Loucy (cell line): Measurements from ENCODE around the gene PTGDR2.

Experiments used
- H2AFZ ChIP-seq: fragments of 200-600 bp; sonication (generic); 2 replicates; pipeline ENCODE4 v1.6.0; 2016; ENCODE audit warnings: antibody characterized with exemption, mild to moderate bottlenecking, low read length, moderate library complexity
- H3F3A ChIP-seq: fragments of 200-600 bp; 2 replicates; pipeline ENCODE4 v1.6.0; 2016; ENCODE audit warnings: antibody characterized with exemption, low read depth, mild to moderate bottlenecking
- H3K27me3 ChIP-seq: fragments of 200-600 bp; sonication (generic); 2 replicates; pipeline ENCODE4 v1.6.1; 2014; ENCODE audit warnings: low read length, mild to moderate bottlenecking; ENCODE audit not compliant: insufficient read depth, poor library complexity, severe bottlenecking
- H3K36me3 ChIP-seq: fragments of 200-600 bp; sonication (generic); 2 replicates; pipeline ENCODE4 v1.6.1; 2016; ENCODE audit warnings: low read length; ENCODE audit not compliant: insufficient read depth
- H3K4me1 ChIP-seq: fragments of 200-600 bp; sonication (generic); 2 replicates; pipeline ENCODE4 v1.5.1; 2014; ENCODE audit warnings: low read length, mild to moderate bottlenecking; ENCODE audit not compliant: insufficient read depth, poor library complexity, severe bottlenecking
- H3K4me2 ChIP-seq: fragments of 200-600 bp; sonication (generic); 2 replicates; pipeline ENCODE4 v1.6.0; 2014; ENCODE audit warnings: antibody characterized with exemption, low read length, low read depth, mild to moderate bottlenecking; ENCODE audit not compliant: poor library complexity, severe bottlenecking
- H3K4me3 ChIP-seq: fragments of 200-600 bp; sonication (generic); 2 replicates; pipeline ENCODE4 v1.5.1; 2014; ENCODE audit warnings: low read length, mild to moderate bottlenecking, mixed read lengths; ENCODE audit not compliant: poor library complexity, severe bottlenecking
- H3K79me2 ChIP-seq: fragments of 200-600 bp; sonication (generic); 2 replicates; pipeline ENCODE4 v1.6.1; 2014; ENCODE audit warnings: low read length; ENCODE audit not compliant: insufficient read depth
- H3K9ac ChIP-seq: fragments of 200-600 bp; sonication (generic); 2 replicates; pipeline ENCODE4 v1.6.0; 2014; ENCODE audit warnings: mild to moderate bottlenecking, low read depth, low read length, moderate library complexity; ENCODE audit not compliant: poor library complexity, severe bottlenecking
- H3K9me2 ChIP-seq: fragments of 200-600 bp; sonication (generic); replicated peaks from 2 replicates; pipeline ENCODE4 v1.6.1; 2016; ENCODE audit warnings: low read depth, low read length, mixed read lengths
- H3K9me3 ChIP-seq: fragments of 200-600 bp; sonication (generic); 2 replicates; pipeline ENCODE4 v1.6.1; 2014; ENCODE audit warnings: mild to moderate bottlenecking, antibody characterized with exemption, low read length, low read depth; ENCODE audit not compliant: insufficient read depth
- H4K20me1 ChIP-seq: fragments of 200-600 bp; sonication (generic); 2 replicates; pipeline ENCODE4 v1.6.0; 2014; ENCODE audit warnings: antibody characterized with exemption, low read length, mild to moderate bottlenecking; ENCODE audit not compliant: insufficient read depth, poor library complexity, severe bottlenecking
- CTCF ChIP-seq: fragments of 200-600 bp; sonication (generic); conservative IDR thresholded peaks from 2 replicates; pipeline ENCODE4 v1.5.1; 2014; ENCODE audit warnings: mild to moderate bottlenecking, antibody characterized with exemption, low read length
- EZH2phosphoT487 ChIP-seq: fragments of 200-600 bp; IDR thresholded peaks from 2 replicates; pipeline ENCODE4 v1.6.1; 2018; ENCODE audit warnings: antibody characterized with exemption, mild to moderate bottlenecking, moderate library complexity, borderline replicate concordance

Gene PTGDR2

GRCh38 chr11:60866911-60867870 is 11.4 kb upstream of the PTGDR2 start, which contains the start of gene ZP1:
Gene ZP1 (plus strand): TSS chr11:60867542. CDS start chr11:60867562, 20 bp downstream.
- Histone ChIP-seq H3K79me2 (no peaks in the 10 kb centered on the region), H3K4me2 (peak within 1 kb of the TSS; percentile 52), H2AFZ (no peak within 1 kb of the TSS), H3K4me3 (no peak within 1 kb of the TSS), H3K9me3 (no peaks in the 10 kb centered on the region), H3K9ac (peak within 1 kb of the TSS; percentile 30), H4K20me1 (no peaks in the 10 kb centered on the region), H3K27me3 (no peaks in the 10 kb centered on the region), H3K9me2 (no peaks in the 10 kb centered on the region), H3K4me1 (peaks cover 72% of the 10 kb centered on the region), H3K36me3 (no peaks in the 10 kb centered on the region), H3F3A (peaks cover 7% of the 10 kb centered on the region; the same call in 1 of the 2 replicates)
- no peak for TF ChIP-seq CTCF
- TF ChIP-seq EZH2phosphoT487, result no peak

GRCh38 chr11:60864856-60865513 is 9.2 kb upstream of the PTGDR2 start:
- H3K9ac ChIP-seq, result peak overlapping the region; percentile 38
- no peaks in the 10 kb centered on the region for H3K36me3 ChIP-seq
- peaks cover 60% of the 10 kb centered on the region for H3K4me1 ChIP-seq
- H3K4me2 ChIP-seq, result peak overlapping the region; percentile 36
- no peak overlapping the region for H2AFZ ChIP-seq
- H3K9me2 ChIP-seq, result no peaks in the 10 kb centered on the region
- no peaks in the 10 kb centered on the region for H3K27me3 ChIP-seq
- H4K20me1 ChIP-seq, result no peaks in the 10 kb centered on the region
- H3F3A ChIP-seq, result peaks cover 7% of the 10 kb centered on the region; the same call in 1 of the 2 replicates
- TF ChIP-seq CTCF (no peak), EZH2phosphoT487 (no peak)
- peak overlapping the region; percentile 6 for H3K4me3 ChIP-seq
- H3K79me2 ChIP-seq, result no peaks in the 10 kb centered on the region
- no peaks in the 10 kb centered on the region for H3K9me3 ChIP-seq

GRCh38 chr11:60863550-60864521 is 8.1 kb upstream of the PTGDR2 start:
- Histone ChIP-seq H3K36me3 (no peaks in the 10 kb centered on the region), H3K4me3 (no peak overlapping the region), H3K9me3 (no peaks in the 10 kb centered on the region), H4K20me1 (no peaks in the 10 kb centered on the region), H3K27me3 (no peaks in the 10 kb centered on the region), H3K4me1 (peaks cover 63% of the 10 kb centered on the region), H2AFZ (no peak overlapping the region), H3K4me2 (peak overlapping the region; percentile 36), H3F3A (peaks cover 7% of the 10 kb centered on the region; the same call in 1 of the 2 replicates), H3K79me2 (no peaks in the 10 kb centered on the region), H3K9me2 (no peaks in the 10 kb centered on the region), H3K9ac (peak overlapping the region; percentile 28)
- TF ChIP-seq CTCF, result no peak
- no peak for TF ChIP-seq EZH2phosphoT487
